Smooth muscle cell of the brain vasculature (primary cell): ENCODE data around the gene HTR3B.
"Not testable (repeated sequence)": the region's sequence is repeated elsewhere in the genome, so short reads cannot be mapped to it uniquely, and the experiment has no call there.

Experiments
- DNase-seq: peaks from one replicate; pipeline ENCODE4 v3.0.0-alpha.2; 2012; ENCODE audit warnings: low read depth, low spot score

HTR3B gene

DNA sequence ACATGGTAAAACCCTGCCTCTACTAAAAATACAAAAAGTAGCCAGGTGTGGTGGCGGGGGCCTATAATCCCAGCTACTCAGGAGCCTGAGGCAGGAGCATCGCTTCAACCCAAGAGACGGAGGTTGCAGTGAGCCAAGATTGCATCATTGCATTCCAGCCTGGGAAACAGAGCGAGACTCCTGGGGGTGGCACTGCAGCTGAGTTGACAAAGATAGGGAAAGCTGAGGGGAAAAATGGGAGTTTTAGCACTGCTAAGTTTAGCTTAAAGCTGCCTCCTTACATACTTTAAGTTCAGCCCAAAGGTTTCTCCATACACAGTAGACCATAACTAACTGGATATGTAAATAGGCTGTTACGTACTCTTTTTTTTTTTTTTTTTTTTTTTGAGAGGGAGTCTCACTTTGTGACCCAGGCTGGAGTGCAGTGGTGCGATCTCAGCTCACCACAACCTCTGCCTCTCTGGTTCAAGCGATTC lies 20.2 kb upstream of the HTR3B start:
- DNase-seq = no peak

DNA sequence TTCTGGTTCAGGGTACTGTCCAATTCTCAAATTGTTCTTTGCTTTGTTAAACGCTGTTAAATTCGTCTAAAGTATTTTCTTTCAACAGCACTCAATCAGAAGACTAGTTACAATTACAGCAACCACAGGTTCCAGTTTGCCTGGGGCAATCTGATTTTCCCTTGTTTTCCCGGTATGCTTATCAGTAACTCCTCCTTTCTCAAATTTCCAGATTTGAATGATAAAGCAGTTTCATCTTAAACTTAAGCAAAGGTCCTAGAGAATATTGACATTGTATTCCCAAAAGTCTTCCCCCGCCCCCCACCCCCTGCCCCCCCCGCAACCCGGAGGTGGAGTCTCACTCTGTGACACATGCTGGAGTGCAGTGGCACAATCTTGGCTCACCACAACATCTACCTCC lies 18.7 kb upstream of the HTR3B start:
- DNase-seq = no peak

DNA sequence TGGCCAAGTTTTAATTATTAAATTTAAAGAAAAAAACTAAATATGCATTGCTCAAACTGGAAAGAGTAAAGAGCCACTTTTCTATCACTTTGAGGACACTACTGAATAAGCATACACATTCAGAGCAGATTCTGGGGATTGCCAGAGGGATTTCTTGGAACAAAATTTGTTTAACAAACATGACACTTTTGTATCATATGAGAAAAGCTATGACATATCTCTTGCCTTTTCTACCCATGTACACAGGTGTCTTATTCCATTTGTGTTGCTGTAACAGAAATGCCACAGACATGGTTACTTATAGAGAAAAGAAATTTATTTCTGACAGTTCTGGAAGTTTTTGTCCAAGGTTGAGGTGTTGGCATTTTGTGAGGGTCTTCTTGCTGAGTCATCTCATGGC lies 15.7 kb upstream of the HTR3B start:
- DNase-seq = no peak

DNA sequence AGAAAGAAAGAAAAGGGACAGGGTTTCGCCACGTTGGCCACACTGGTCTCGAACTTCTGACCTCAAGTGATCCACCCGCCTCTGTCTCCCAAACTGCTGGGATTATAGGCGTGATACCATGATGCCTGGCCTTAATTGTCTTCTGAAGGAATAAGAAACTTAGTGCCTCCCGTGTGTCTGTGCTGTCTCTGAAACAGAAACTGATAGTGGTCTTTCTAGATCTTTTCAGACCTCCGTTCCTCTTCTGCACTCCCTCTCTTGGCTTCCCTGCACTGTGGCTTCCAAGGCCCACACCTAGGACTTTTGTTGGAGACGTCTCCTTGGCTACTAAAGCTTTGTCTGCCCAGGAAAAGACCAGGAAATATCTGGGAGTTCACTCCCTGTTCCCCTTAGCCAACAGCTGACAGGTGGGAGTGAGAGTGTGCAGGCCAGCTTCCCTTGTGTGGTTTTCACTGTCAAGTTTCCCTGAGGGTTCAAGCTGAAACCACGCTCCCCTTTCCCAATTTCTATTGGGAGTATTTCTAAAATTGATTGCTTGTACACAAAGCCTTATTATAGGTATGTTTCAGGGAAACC lies 10.1 kb upstream of the HTR3B start:
- DNase-seq = no peak

DNA sequence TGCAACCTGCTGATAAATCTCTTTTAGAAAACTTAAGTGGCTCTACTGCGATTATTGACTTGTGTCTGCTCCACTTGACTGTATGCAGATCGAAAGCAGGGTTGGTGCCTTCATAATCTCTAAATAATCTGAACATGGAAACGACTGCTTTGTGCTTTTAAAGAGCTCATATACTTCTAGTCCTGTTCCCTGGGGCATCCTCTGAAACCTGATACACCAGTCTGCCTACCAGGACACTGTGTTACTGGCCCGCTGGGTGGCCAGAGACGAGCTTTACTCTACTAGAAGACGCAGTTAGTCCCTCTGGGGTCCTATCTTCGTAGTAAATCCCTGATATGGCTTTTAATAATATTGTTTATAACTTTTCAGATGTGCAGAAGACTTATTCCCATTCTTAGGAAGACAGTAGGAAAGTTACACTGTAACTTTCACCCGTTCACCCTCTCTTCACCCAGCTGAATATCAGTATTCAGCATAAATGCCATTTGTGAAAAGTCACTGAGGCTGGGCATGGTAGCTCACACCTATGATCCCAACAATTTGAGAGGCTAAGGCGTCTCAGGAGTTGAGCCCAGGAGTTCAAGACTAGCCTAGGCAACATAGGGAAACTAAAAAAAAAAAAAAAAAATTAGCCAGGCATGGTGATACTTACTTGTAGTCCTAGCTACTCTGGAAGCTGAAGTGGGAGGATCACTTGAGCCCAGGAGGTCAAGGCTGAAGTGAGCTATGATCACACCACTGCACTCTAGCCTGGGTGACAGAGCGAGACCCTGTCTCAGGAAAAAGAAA lies 9.0 kb upstream of the HTR3B start:
- DNase-seq = no peak

DNA sequence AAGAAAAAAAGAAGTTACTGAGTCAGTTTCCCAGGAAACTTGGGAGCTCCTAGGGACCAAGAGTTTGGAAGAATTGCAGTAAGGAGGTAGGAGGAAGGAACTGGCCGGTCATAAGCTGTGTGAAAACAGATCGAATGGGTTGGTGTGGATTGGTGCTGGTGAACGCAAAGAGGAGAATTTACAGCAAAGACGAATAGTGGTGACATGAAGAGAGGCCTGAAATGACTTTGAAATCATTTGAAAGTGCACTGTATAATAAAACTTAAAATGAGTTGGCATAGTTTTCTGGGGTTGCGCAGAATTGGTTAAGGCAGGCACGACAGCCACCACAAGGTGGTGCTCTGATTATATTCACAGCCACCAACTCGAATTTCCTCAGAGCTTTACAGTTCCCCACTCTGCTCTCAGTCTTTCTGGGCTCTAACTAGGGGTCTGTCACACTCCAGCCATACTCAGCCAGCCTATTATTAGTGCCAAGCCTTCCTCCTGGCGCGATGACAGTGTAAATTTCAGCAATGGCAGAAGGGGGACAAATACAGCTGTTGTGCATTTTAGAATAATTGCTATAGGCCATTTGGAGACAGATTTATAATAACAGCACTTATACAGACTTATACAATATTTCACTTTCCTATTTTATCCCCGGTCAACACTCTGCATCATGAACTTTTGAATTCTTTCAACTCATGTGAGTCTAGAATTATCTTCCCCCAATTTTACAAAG lies 8.3 kb upstream of the HTR3B start:
- no peak for DNase-seq

DNA sequence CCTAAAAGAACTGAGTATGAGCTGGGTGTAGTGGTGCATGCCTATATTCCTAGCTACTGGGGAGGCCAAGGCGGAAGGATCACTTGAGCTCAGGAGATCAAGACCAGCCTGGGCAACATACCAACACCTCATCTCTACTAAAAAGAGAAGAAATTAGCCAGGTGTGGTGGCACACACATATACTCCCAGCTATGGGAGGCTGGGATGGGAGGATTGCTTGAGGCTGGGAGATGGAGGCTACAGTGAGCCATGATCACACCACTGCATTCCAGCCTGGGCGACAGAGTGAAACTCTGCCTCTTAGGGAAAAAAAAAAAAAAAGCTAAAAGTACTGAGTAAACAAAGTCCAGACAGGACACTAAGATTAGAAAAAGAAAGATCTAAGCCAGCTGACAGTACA lies 3.5 kb upstream of the HTR3B start:
- DNase-seq = no peak

DNA sequence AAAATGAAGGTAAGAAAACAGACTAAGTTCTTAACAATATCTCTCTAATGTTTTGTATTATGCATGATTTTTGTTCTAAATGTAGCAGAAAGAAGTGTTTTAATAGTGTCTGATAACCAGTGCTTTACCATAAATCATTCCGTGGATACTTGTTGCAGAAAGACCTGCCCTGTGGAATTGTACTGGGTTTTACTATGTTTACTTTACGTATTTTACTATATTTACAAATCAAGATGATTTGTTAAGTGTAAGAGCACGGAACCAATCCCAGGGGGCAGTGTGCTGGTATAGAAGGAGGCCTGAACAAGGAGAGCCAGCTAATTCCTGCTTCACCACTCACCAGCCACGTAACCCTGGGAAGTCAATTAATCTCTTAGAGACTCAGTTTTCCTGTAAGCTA lies 1.4 kb downstream of the HTR3B start:
- DNase-seq = no peak

DNA sequence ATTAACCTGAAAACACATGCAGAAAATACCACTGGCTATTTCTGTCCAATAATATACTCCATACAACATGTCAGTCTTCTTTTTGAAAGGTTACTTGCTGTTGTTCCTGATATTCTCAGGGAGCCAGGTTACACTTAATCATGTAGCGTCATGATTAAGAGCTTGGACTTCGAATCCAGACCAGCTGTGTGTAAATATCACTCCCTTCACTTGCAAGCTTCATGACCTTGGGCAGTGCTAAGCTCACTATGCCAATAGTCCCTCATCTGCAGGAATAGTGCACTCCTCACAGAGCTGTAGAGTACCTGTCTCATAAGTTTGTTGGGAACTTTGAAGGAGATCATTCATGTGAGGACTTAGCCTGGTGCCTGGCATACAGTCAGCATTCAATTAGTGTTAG lies 1.9 kb downstream of the HTR3B start:
- no peak for DNase-seq

DNA sequence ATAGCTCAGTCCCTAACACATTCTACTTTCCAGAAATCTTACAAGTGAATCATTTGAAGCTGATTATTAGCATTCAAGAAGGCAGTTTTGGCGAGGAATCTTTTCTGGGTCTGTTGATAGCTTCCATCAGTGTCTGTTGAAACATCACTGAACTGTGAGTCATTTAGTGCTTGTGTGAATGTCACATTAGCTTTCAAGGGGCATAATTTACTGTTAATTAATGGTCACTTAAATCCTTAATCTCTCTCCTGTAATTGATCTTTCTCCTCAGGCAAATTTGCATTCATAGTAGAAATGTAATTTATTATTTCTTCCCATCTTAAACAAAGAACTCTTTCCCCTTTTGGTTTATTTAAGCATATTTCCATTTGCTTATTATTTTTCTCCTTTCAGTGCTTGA lies 2.6 kb downstream of the HTR3B start:
- no peak for DNase-seq

DNA sequence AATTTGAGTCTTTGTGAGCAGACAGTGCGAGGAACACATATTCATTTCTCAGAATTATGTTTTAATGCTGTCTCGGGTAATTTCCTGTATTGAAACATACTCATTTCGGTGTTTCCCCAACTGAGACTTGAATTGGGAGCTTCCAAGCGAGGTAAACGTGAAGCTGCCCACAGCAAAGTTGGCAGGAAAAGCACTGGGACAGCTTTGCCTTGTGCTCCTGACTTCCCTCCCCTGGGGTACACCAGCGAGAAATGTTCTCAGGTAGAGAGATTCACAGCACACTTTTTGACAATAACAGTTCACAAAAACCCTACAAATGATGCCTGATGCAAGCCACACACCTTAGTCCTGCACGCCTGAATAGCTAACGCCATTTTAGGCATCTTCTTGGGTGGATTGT lies 3.1 kb downstream of the HTR3B start:
- no peak for DNase-seq

DNA sequence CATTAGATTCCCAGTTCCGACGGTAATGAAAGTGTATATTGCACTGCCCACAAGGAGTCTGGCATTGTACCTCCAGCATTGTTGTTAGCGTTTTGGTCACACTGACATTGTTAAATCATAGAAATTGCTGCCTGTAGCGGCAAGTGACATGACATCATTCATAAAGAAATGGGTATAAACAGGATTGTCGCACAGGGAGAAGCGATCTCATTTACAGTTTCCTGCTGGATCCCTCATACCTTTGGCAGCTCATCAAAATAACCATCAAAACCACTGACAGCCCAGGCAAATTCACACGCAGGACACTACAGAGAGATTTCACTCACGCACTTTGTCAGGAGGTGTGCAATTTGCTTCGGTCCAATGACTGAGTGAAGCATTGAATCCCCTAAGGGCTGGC lies 3.5 kb downstream of the HTR3B start:
- no peak for DNase-seq

DNA sequence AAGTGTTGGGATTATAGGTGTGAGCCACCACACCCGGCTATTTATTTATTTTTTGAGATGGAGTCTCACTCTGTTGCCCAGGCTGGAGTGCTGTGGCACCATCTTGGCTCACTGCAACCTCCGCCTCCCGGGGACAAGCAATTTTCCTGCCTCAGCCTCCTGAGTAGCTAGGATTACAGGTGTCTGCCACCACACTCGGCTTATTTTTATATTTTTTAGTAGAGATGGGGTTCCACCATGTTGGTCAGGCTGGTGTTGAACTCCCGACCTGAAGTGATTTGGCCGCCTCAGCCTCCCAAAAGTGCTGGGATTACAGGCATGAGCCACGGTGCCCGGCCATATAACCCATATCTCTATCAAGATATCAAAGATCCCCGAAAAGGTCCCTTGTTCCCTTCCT lies 6.9 kb downstream of the HTR3B start:
- not testable (repeated sequence) for DNase-seq

DNA sequence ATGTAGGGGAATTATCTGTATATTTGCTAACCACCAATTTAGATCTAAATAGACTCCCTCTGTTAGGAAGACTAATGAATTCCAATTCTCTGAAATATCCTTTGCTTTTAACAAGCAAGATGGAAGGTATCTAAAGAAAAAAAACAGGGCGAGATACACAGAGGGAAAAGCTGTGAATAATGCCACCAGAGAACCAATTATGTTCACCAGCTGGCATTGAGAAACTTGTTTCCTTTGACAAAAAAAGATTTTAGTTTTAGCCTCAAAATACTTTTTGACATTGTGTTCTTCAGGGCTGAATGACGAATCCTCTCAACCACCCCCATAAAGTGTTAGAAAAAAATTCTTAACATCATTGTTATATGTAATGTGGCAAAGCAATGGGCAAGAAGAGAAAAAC lies 19.0 kb downstream of the HTR3B start:
- DNase-seq = no peak

DNA sequence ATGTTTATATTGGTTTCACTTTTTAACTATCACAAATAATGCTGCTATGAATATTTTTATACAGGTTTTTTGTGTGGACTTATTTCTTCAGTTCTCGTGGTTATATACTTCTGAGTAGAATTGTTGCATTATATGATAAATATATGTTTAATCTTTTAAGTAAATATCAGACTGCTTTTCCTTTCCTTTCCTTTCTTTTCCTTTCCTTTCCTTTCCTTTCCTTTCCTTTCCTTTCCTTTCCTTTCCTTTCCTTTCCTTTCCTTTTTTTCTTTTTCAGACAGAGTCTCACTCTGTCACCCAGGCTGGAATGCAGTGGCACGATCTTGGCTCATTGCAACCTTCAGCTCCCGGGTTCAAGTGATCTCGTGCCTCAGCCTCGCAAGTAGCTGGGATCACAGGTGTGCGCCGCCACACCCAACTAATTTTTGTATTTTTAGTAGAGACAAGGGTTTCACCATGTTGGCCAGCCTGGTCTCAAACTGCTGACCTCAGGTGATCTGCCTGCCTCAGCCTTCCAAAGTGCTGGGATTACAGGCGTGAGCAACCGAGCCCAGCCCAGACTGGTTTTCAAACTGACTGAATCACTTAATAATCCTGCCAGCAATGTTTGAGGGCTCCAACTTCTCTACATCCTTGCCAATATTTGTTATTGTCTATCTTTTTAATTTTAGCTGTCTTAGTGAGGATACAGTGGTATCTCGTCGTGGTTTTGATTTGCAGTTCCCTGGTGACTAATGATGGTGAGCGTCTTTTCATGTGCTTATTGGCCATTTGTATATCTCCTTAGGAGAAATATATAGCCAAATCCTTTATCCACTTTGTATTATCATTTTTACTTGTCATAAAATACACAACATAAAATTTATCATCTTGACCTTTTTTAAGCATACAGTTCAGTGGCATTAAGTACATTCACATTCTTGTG lies 21.9 kb downstream of the HTR3B start:
- no peak for DNase-seq

DNA sequence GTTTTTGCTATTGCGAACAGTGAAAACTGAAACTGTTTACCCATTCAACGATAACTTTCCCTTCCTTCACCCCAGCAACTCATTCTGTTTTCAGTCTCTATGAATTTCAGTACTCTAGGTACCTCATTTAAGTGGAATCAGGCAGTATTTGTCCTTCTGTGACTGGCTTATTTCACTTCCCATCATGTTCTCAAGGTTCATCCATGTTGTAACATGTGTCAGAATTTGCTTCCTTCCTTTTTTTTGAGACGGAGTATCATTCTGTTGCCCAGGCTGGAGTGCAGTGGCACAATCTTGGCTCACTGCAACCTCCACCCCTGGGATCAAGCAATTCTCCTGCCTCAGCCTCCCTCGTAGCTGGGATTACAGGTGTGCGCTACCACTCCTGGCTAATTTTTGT lies 23.7 kb downstream of the HTR3B start:
- DNase-seq = no peak

DNA sequence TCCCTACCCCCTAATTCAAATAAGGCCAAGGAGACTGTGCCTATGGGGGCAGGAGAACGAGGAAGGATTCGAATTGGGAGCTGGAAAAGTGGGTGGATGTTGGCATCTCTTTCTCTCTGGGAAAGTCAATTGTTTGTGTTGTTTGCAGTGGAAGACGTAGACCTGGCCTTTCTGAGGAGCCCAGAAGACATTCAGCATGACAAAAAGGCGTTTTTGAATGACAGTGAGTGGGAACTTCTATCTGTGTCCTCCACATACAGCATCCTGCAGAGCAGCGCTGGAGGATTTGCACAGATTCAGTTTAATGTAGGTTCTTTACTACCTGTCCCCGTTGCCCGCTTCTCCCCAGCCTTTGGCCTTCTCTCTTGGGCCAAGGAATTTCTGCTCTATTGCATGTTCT lies 28.2 kb downstream of the HTR3B start:
- DNase-seq = no peak

DNA sequence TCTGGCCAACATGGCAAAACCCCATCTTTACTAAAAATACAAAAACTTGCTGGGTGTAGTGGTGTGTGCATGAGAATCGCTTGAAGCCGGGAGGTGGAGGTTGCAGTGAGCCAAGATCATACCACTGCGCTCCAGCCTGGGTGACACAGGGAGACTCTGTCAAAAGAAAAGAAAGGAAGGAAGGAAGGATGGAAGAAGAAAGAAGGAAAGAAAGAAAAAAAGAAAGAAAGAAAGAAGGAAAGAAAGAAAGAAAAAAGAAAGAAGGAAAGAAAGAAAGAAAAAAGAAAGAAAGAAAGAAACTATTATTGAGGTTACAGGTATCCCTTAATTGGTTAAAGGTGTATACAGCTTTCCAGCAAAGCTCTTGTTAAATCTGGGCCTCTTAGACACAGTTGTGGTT lies 29.6 kb downstream of the HTR3B start:
- DNase-seq = not testable (repeated sequence)

DNA sequence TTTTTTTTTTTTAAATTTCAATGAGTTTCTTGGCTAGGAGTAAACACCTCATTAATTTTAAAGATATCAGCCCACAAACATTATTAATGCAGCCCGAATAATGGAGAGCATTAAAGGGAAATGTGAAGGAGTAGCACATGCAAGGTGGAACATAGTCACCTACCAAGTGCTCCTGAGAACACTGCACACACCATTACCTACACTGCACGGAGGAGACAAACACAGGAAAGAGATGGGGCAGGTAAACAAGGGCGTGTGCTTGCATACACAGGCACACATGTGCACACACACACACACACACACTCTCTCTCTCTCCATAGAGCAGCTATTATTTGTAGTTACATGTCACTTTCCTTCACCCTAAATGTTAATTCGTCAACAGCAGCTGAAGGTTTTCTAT lies 30.2 kb downstream of the HTR3B start:
- DNase-seq = no peak

DNA sequence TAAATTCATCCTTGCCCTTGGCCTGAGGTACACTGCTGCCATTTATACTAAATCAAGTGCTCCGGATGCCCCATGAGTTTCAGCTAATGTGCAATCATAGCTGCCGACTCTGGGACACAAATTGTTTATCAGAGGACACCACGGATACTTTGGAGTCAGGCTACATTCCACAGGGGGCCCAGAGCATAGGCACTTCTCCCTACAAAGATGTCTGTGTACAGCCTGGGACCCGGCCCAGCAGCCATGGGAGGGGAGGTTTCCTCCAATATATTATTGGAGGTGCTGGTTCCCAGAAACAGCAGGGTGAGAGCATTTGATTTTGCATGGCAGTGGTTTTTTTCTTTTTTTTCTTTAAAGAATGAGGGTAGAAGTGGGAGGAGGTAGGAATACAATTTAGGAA lies 31.3 kb downstream of the HTR3B start:
- DNase-seq = no peak

DNA sequence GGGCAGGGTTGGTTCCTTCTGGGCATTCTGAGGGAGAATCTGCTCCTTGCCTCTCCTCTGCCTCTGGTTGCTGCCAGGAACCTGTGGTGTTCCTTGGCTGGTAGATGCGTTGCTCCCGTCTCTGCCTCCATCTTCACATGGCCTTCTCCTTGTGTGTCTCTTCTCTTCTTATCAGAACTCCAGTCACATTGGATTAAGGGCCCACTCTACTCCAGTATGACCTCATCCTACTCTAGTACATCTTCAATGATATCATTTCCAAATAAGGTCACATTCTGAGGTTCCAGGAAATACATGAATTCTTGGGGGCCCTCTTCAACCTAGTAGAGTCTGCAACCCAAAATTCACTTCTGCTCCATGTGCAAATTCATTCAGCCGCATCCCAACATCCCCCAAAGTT lies 33.3 kb downstream of the HTR3B start:
- no peak for DNase-seq

DNA sequence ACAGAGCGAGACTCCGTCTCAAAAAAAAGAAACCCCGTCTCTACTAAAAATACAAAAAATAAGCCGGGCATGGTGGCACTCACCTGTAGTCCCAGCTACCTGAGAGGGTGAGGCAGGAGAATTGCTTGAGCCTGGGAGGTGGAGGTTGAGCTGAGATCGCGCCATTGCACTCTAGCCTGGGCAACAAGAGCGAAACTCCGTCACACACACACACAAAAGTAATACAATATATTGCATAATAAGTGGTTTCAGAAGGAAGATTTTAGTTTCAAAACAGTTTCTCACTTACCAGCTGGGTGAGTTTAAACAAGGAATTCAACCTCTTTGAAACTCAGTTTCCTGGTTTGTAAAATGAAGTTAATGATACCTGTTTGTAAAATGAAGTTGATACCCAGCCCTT lies 37.7 kb downstream of the HTR3B start:
- DNase-seq = no peak
